ENCODE data around the gene AP2A1. TPM values are rescaled to one million over a fixed set of nuclear protein-coding genes. Genes with fewer than 3 reads are reported as not detected.

Gene AP2A1
- total and polyA plus RNA-seq, 4 donors = 31.5 to 87.2 (median 54.4) TPM

DNA sequence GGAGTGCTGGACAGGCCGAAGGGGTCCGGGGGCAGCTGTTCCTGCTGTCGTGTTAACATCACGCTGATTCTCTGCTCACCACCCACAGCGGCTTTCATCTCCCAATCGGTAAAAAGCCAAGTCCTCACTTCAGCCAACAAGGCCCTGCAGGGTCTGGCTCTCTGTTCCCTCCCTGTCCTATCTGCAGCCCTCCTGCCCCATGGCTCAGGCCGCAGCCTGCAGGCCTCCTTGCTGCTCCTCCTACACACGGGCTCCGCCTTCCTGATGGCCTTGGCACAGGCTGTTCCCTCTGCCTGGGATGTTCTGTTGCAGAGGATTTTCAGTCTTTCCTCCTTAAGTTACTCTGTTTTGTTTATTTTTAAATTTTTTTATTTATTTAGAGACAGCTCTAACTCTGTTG lies 24.1 kb downstream of the AP2A1 start:
- Histone ChIP-seq H3K4me3 (no peak overlapping the region), H3K4me1 (ENCODE audit: control insufficient read depth in 5 of 5, insufficient read depth in 5 of 5, low read length in 5 of 5) (no peaks in the 10 kb centered on the region), H3K36me3 (ENCODE audit: control insufficient read depth in 4 of 4, insufficient read depth in 4 of 4, low read length in 4 of 4) (peaks cover 4 to 61% (median 37%) of the 10 kb centered on the region in 4 donors), H3K9ac (ENCODE audit: insufficient read depth in 1 of 2, low read length in 2 of 2) (no peak overlapping the region), H3K27me3 (ENCODE audit: control insufficient read depth in 3 of 3, insufficient read depth in 3 of 3, low read length in 2 of 3) (no peaks in the 10 kb centered on the region), H3K27ac (ENCODE audit: low read depth in 1 of 2, low read length in 1 of 2) (no peak overlapping the region), H3K9me3 (ENCODE audit: control insufficient read depth in 4 of 4, insufficient read depth in 3 of 4, low read length in 3 of 4) (no peaks in the 10 kb centered on the region)
- 80 to 85% methylated on average over 9 of the region's 9 CpGs for WGBS, 2 donors
- ATAC-seq (ENCODE audit: insufficient read depth, low FRiP score) = no peak
- TF ChIP-seq, protein P1, sequence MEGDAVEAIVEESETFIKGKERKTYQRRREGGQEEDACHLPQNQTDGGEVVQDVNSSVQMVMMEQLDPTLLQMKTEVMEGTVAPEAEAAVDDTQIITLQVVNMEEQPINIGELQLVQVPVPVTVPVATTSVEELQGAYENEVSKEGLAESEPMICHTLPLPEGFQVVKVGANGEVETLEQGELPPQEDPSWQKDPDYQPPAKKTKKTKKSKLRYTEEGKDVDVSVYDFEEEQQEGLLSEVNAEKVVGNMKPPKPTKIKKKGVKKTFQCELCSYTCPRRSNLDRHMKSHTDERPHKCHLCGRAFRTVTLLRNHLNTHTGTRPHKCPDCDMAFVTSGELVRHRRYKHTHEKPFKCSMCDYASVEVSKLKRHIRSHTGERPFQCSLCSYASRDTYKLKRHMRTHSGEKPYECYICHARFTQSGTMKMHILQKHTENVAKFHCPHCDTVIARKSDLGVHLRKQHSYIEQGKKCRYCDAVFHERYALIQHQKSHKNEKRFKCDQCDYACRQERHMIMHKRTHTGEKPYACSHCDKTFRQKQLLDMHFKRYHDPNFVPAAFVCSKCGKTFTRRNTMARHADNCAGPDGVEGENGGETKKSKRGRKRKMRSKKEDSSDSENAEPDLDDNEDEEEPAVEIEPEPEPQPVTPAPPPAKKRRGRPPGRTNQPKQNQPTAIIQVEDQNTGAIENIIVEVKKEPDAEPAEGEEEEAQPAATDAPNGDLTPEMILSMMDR (IDR thresholded peaks at IDR 0.05; ENCODE audit: control extremely low read depth, extremely low read depth) = no peak
- no peak for DNase-seq

DNA sequence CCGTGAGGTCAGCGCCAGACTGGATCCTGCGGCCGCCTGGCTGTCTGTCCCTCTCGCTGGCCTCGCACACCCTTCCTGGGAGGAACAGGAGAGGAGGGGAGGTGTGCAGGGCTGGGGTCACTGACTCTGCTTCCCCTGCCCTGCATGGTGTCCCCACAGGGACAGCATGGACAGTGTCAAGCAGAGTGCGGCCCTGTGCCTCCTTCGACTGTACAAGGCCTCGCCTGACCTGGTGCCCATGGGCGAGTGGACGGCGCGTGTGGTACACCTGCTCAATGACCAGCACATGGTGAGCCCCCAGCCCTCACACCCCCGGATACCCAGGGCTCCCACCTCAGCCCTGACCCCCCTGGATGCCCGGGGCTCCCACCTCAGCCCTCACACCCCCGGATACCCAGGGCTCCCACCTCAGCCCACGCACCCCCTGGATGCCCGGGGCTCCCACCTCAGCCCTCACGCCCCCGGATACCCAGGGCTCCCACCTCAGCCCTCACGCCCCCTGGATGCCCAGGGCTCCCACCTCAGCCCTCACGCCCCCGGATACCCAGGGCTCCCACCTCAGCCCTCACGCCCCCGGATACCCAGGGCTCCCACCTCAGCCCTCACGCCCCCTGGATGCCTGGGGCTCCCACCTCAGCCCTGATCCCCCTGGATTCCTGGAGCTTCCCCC lies 25.1 kb downstream of the AP2A1 start:
- TF ChIP-seq, protein P1 (IDR thresholded peaks at IDR 0.05; ENCODE audit: control extremely low read depth, extremely low read depth) = no peak
- Histone ChIP-seq H3K9ac (ENCODE audit: insufficient read depth in 1 of 2, low read length in 2 of 2) (no peak overlapping the region), H3K27me3 (ENCODE audit: control insufficient read depth in 3 of 3, insufficient read depth in 3 of 3, low read length in 2 of 3) (no peaks in the 10 kb centered on the region), H3K27ac (ENCODE audit: low read depth in 1 of 2, low read length in 1 of 2) (no peak overlapping the region), H3K36me3 (ENCODE audit: control insufficient read depth in 4 of 4, insufficient read depth in 4 of 4, low read length in 4 of 4) (peaks cover 13 to 67% (median 48%) of the 10 kb centered on the region in 4 donors), H3K9me3 (ENCODE audit: control insufficient read depth in 4 of 4, insufficient read depth in 3 of 4, low read length in 3 of 4) (no peaks in the 10 kb centered on the region), H3K4me3 (no peak overlapping the region), H3K4me1 (ENCODE audit: control insufficient read depth in 5 of 5, insufficient read depth in 5 of 5, low read length in 5 of 5) (no peaks in the 10 kb centered on the region)
- WGBS, 2 donors = 97% methylated on average over 25 to 26 of the region's 26 CpGs
- ATAC-seq (ENCODE audit: insufficient read depth, low FRiP score) (no peak), DNase-seq (no peak)

DNA sequence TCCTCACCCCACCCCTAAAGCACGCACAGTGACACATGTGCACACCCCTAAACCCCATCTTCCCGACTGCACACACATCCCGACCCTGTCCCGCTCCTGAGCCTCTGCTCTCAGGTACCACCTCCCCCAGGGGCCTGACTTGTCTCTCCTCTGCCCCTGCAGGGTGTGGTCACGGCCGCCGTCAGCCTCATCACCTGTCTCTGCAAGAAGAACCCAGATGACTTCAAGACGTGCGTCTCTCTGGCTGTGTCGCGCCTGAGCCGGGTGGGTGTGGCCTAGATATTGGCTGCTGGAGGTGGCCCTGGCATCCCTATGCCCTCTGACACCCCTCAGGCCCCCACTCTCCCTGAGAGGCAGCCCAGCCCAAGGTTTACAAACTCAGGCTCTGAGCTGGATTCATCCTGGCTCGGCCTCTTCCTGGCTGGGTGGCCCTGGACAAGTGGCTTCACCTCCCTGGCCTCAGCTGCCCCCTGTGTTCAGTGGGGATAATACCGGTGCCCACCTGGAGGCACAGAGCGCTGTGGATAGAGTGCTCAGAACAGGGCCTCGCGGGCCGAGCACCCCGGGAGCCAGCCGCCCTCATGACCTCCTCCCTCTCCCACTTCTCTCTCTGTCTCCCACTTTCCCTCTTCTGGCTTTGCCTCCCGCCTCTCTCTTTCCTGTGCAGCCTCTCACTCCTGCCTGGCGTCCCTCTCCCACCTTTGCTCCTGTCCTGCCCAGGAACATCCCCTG lies 26.2 kb downstream of the AP2A1 start:
- ATAC-seq (ENCODE audit: insufficient read depth, low FRiP score) (no peak), DNase-seq (no peak)
- Histone ChIP-seq H3K36me3 (ENCODE audit: control insufficient read depth in 4 of 4, insufficient read depth in 4 of 4, low read length in 4 of 4) (peaks cover 15 to 66% (median 47%) of the 10 kb centered on the region in 4 donors), H3K4me3 (no peak overlapping the region), H3K4me1 (ENCODE audit: control insufficient read depth in 5 of 5, insufficient read depth in 5 of 5, low read length in 5 of 5) (no peaks in the 10 kb centered on the region), H3K9me3 (ENCODE audit: control insufficient read depth in 4 of 4, insufficient read depth in 3 of 4, low read length in 3 of 4) (no peaks in the 10 kb centered on the region), H3K27me3 (ENCODE audit: control insufficient read depth in 3 of 3, insufficient read depth in 3 of 3, low read length in 2 of 3) (no peaks in the 10 kb centered on the region), H3K9ac (ENCODE audit: insufficient read depth in 1 of 2, low read length in 2 of 2) (no peak overlapping the region), H3K27ac (ENCODE audit: low read depth in 1 of 2, low read length in 1 of 2) (no peak overlapping the region)
- TF ChIP-seq, protein P1 (IDR thresholded peaks at IDR 0.05; ENCODE audit: control extremely low read depth, extremely low read depth) = no peak
- 95 to 96% methylated on average over 21 to 22 of the region's 22 CpGs for WGBS, 2 donors
